Smooth muscle cell (in vitro differentiated cells): Measurements from ENCODE around the gene ADNP. TPM values are rescaled to one million over a fixed set of nuclear protein-coding genes. Genes with fewer than 3 reads are reported as not detected.

Source experiments
- DNase-seq: peaks from one replicate; lab custom pipeline; 2025; ENCODE audit not compliant: unreplicated experiment; lab: John Stamatoyannopoulos, UW
- H2AFZ ChIP-seq: fragments of 200-600 bp; sonication (generic); 2 replicates; pipeline ENCODE4 v1.6.0; 2016; ENCODE audit warnings: antibody characterized with exemption, low read depth, mild to moderate bottlenecking
- H3F3A ChIP-seq: fragments of 200-600 bp; sonication (generic); 2 replicates; pipeline ENCODE4 v1.6.0; 2017; ENCODE audit warnings: antibody characterized with exemption, low read depth
- H3K27ac ChIP-seq: fragments of 200-600 bp; sonication (generic); 2 replicates; pipeline ENCODE4 v1.5.1; 2016; ENCODE audit warnings: low read depth, mild to moderate bottlenecking
- H3K27me3 ChIP-seq: fragments of 200-600 bp; sonication (generic); 2 replicates; pipeline ENCODE4 v1.6.1; 2016; ENCODE audit warnings: low read depth, mild to moderate bottlenecking
- H3K36me3 ChIP-seq: fragments of 200-600 bp; sonication (generic); 2 replicates; pipeline ENCODE4 v1.5.1; 2016; ENCODE audit warnings: low read depth
- H3K4me1 ChIP-seq: fragments of 200-600 bp; sonication (generic); 2 replicates; pipeline ENCODE4 v1.5.1; 2016; ENCODE audit warnings: low read depth
- H3K4me2 ChIP-seq: fragments of 200-600 bp; sonication (generic); 2 replicates; pipeline ENCODE4 v1.6.0; 2016; ENCODE audit warnings: mild to moderate bottlenecking
- H3K4me3 ChIP-seq: fragments of 200-600 bp; sonication (generic); 2 replicates; pipeline ENCODE4 v1.5.1; 2016; ENCODE audit warnings: mild to moderate bottlenecking
- H3K79me2 ChIP-seq: fragments of 200-600 bp; sonication (generic); 2 replicates; pipeline ENCODE4 v1.6.0; 2016; ENCODE audit warnings: low read depth, mild to moderate bottlenecking
- H3K9ac ChIP-seq: fragments of 200-600 bp; sonication (generic); 2 replicates; pipeline ENCODE4 v1.6.0; 2016; ENCODE audit warnings: low read depth
- H3K9me3 ChIP-seq: fragments of 200-600 bp; sonication (generic); replicated peaks from 2 replicates; pipeline ENCODE4 v1.5.1; 2016; ENCODE audit warnings: low read depth
- H4K20me1 ChIP-seq: fragments of 200-600 bp; sonication (generic); 2 replicates; pipeline ENCODE4 v1.6.0; 2016; ENCODE audit warnings: low read depth
- CTCF ChIP-seq: fragments of 200-600 bp; sonication (generic); IDR thresholded peaks from 2 replicates; pipeline ENCODE4 v1.5.1; 2017; ENCODE audit warnings: borderline replicate concordance, mild to moderate bottlenecking, antibody characterized with exemption; ENCODE audit not compliant: insufficient read depth, poor library complexity, severe bottlenecking
- WGBS: methylation state at CpG from one replicate; pipeline ENCODE4 v1.1.7; 2016; ENCODE audit warnings: low lambda C conversion rate; 5-methylcytosine and 5-hydroxymethylcytosine counted together
- polyA plus RNA-seq: library from polyadenylated mRNA; unstranded; fragments of >200 nt; fragmentation: Nextera tagmentation; extraction: Ambion mirVana; gene quantifications from 2 replicates; pipeline ENCODE4 v1.2.1, GENCODE V29; 2016
- total RNA-seq: library from RNA; depleted of rRNA; stranded (reverse); fragments of >200 nt; gene quantifications from 2 replicates; pipeline ENCODE4 v1.2.3, GENCODE V29; 2014

ADNP gene
- total and polyA plus RNA-seq, 2 experiments from 2014 or later: 14.2 to 57.4 TPM

- Histone ChIP-seq H3F3A (no peaks in the 10 kb centered on the region), H3K9ac (no peak overlapping the region), H3K79me2 (no peaks in the 10 kb centered on the region), H3K4me2 (no peak overlapping the region), H4K20me1 (no peaks in the 10 kb centered on the region), H3K27me3 (no peaks in the 10 kb centered on the region), H3K4me3 (no peak overlapping the region), H3K4me1 (no peaks in the 10 kb centered on the region), H2AFZ (no peak overlapping the region), H3K27ac (no peak overlapping the region), H3K36me3 (no peaks in the 10 kb centered on the region), H3K9me3 (no peaks in the 10 kb centered on the region)
- no peak for DNase-seq
- WGBS: 92% methylated on average over 5 of the region's 5 CpGs
- TF ChIP-seq CTCF: no peak
Measured at GRCh38 chr20:50856475-50857041, 74.7 kb downstream of the ADNP start.

GRCh38 chr20:50855498-50856474 lies 75.5 kb downstream of the ADNP start:
- H4K20me1 ChIP-seq: no peaks in the 10 kb centered on the region
- WGBS: 64% methylated on average over 22 of the region's 23 CpGs
- H3K27me3 ChIP-seq: no peaks in the 10 kb centered on the region
- H3K79me2 ChIP-seq: no peaks in the 10 kb centered on the region
- TF ChIP-seq CTCF: no peak
- no peaks in the 10 kb centered on the region for H3F3A ChIP-seq
- H3K27ac ChIP-seq: no peak overlapping the region
- no peaks in the 10 kb centered on the region for H3K9me3 ChIP-seq
- no peak overlapping the region for H3K4me3 ChIP-seq
- no peaks in the 10 kb centered on the region for H3K4me1 ChIP-seq
- DNase-seq: no peak
- H3K36me3 ChIP-seq: no peaks in the 10 kb centered on the region
- no peak overlapping the region for H2AFZ ChIP-seq
- H3K4me2 ChIP-seq: no peak overlapping the region
- H3K9ac ChIP-seq: no peak overlapping the region

GRCh38 chr20:50854506-50855249 lies 76.6 kb downstream of the ADNP start:
- Histone ChIP-seq H3K9me3 (no peaks in the 10 kb centered on the region), H3F3A (no peaks in the 10 kb centered on the region), H3K4me2 (no peak overlapping the region), H4K20me1 (no peaks in the 10 kb centered on the region), H3K9ac (no peak overlapping the region), H3K27me3 (no peaks in the 10 kb centered on the region), H3K4me1 (no peaks in the 10 kb centered on the region), H2AFZ (no peak overlapping the region), H3K4me3 (no peak overlapping the region), H3K27ac (no peak overlapping the region), H3K36me3 (no peaks in the 10 kb centered on the region), H3K79me2 (no peaks in the 10 kb centered on the region)
- no peak for TF ChIP-seq CTCF
- no peak for DNase-seq
- 96% methylated on average over 17 of the region's 18 CpGs for WGBS
